Measurements from ENCODE around the gene MARK4. TPM values are rescaled to one million over a fixed set of nuclear protein-coding genes. Genes with fewer than 3 reads are reported as not detected.

MARK4 gene
- polyA plus RNA-seq, 2 of the 4 experiments (the other 2 are of a cell fraction), result 6.3 to 7.8 TPM

DNA sequence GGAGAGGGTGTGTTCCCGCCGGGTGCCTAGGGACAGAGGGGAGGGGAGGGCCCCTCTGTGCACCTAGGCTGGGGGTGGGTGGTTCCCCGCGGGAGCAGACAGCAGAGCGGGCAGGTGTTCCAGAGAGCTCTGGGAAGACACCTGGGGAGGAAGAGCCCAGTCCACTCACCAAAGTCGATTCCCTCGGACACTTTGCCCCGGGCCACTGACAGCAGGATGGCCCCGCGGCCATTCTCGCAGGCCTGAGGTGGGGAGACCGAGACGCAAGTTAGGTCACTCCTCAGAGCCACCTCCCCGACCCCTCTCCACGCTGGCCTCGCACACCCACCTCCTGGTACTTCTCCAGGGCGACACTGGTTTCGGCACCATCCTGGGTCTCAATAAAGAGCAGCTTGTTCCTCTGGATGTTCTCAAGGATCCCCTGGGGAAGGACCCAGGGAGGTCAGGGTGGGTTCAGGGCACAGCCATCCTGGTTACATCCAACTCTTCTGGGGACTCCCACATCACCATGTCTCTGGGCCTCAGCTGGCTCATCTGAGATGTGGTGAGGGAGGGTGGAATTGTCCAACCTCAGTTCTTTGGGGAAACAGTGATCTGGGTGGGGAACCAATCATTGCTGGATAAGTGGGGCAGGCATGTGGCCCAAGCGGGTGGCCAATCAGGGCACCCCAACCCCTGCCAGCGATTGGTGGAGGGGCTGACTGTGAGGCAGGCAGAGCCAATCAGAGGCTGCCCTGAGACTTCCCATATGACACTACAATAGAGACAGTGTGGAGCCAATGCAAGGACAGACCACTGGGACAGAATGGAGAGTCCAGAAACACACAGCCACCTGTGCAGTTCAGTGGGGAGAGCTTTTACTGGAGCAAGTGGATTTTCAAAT lies 102.1 kb downstream of the MARK4 start:
- no peaks in the 10 kb centered on the region for H3K9me3 ChIP-seq
- TF ChIP-seq MAZ (IDR thresholded peaks at IDR 0.05; ENCODE audit: borderline replicate concordance, low read depth, low read length), result no peak
- TF ChIP-seq ZC3H11A (IDR thresholded peaks at IDR 0.05), result no peak
- TF ChIP-seq ESRRA (IDR thresholded peaks at IDR 0.05; ENCODE audit: borderline replicate concordance, low read length), result no peak
- no peak for TF ChIP-seq CBX2 (IDR thresholded peaks at IDR 0.05; ENCODE audit: borderline replicate concordance, low read depth)
- TF ChIP-seq NPAS2 (CRISPR knock-in tag; IDR thresholded peaks at IDR 0.05; ENCODE audit: borderline replicate concordance), result no peak
- TF ChIP-seq KDM1A (IDR thresholded peaks at IDR 0.05; ENCODE audit: low read depth), result no peak
- TF ChIP-seq, protein P1, sequence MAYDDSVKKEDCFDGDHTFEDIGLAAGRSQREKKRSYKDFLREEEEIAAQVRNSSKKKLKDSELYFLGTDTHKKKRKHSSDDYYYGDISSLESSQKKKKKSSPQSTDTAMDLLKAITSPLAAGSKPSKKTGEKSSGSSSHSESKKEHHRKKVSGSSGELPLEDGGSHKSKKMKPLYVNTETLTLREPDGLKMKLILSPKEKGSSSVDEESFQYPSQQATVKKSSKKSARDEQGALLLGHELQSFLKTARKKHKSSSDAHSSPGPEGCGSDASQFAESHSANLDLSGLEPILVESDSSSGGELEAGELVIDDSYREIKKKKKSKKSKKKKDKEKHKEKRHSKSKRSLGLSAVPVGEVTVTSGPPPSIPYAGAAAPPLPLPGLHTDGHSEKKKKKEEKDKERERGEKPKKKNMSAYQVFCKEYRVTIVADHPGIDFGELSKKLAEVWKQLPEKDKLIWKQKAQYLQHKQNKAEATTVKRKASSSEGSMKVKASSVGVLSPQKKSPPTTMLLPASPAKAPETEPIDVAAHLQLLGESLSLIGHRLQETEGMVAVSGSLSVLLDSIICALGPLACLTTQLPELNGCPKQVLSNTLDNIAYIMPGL (CRISPR knock-in tag; IDR thresholded peaks at IDR 0.05; ENCODE audit: borderline replicate concordance), result no peak
- no peak for TF ChIP-seq RNF2 (IDR thresholded peaks at IDR 0.05; ENCODE audit: borderline replicate concordance, low read depth)
- no peak for TF ChIP-seq EHF (CRISPR knock-in tag; IDR thresholded peaks at IDR 0.05)
- no peak for TF ChIP-seq PBX3 (IDR thresholded peaks at IDR 0.05)
- no peaks in the 10 kb centered on the region for H3K4me1 ChIP-seq
- ATAC-seq, result peak in 1 of 2 experiments; percentile 68; a peak in 3 of 6 replicates
- H3K27ac ChIP-seq, result no peak overlapping the region
- peak in 1 of 2 experiments; percentile 26 for DNase-seq (ENCODE audit: low read depth in 1 of 2, low spot score in 1 of 2)
- no peak overlapping the region for H3K4me2 ChIP-seq
- FAIRE-seq, result no peak
- CTCF ChIA-PET, result interaction anchor here (1.0 kb wide), 1 partner anchor 11 kb away, joined by 4 read pairs; no protein-coding TSS in a partner anchor
- 90% methylated on average over 8 of the region's 20 CpGs for WGBS (ENCODE audit: missing lambda C conversion rate)
- POLR2A ChIA-PET, result no interaction called here
- no peak overlapping the region for H3K4me3 ChIP-seq

DNA sequence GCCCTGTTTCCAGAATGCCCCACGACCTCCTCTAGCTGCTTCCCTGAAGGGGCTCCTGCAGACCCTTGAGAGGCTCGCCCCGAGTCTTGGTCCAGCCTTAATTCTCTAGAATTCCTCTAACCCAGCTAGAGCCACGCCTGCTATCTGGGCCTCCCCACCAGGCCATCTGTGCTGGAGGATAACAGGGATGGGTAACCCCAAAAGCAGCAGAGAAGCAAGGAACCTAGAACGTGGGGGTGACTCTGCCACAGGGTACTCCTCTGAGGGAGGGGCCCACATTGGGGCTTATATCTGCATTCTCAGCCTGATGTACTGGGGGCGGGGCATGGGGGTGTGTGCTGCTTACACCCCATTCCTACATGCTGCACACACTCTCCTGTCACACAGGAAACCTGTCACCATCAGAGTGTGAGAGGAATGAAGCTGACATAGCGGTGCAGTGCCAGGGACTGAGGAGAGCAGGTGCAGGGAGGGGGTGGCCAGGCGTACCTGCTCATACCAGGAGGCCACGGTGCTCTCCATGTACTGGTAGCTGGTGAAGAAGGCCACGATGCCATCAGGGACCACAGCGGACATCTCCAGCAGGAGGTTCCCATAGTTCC lies 103.3 kb downstream of the MARK4 start:
- H3K27ac ChIP-seq, result no peak overlapping the region
- H3K4me3 ChIP-seq, result no peak overlapping the region
- ATAC-seq (no peak), DNase-seq (ENCODE audit: low read depth in 1 of 2, low spot score in 1 of 2) (no peak), FAIRE-seq (no peak)
- TF ChIP-seq, protein P2, sequence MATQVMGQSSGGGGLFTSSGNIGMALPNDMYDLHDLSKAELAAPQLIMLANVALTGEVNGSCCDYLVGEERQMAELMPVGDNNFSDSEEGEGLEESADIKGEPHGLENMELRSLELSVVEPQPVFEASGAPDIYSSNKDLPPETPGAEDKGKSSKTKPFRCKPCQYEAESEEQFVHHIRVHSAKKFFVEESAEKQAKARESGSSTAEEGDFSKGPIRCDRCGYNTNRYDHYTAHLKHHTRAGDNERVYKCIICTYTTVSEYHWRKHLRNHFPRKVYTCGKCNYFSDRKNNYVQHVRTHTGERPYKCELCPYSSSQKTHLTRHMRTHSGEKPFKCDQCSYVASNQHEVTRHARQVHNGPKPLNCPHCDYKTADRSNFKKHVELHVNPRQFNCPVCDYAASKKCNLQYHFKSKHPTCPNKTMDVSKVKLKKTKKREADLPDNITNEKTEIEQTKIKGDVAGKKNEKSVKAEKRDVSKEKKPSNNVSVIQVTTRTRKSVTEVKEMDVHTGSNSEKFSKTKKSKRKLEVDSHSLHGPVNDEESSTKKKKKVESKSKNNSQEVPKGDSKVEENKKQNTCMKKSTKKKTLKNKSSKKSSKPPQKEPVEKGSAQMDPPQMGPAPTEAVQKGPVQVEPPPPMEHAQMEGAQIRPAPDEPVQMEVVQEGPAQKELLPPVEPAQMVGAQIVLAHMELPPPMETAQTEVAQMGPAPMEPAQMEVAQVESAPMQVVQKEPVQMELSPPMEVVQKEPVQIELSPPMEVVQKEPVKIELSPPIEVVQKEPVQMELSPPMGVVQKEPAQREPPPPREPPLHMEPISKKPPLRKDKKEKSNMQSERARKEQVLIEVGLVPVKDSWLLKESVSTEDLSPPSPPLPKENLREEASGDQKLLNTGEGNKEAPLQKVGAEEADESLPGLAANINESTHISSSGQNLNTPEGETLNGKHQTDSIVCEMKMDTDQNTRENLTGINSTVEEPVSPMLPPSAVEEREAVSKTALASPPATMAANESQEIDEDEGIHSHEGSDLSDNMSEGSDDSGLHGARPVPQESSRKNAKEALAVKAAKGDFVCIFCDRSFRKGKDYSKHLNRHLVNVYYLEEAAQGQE (IDR thresholded peaks at IDR 0.05), result no peak
- TF ChIP-seq CHD4 (IDR thresholded peaks at IDR 0.05; ENCODE audit: borderline replicate concordance) (no peak), GATA3 (IDR thresholded peaks at IDR 0.05; ENCODE audit: borderline replicate concordance) (no peak), RFX5 (IDR thresholded peaks at IDR 0.05) (no peak), ATOH8 (CRISPR knock-in tag; IDR thresholded peaks at IDR 0.05; ENCODE audit: low read depth) (no peak), TFCP2L1 (CRISPR knock-in tag; IDR thresholded peaks at IDR 0.05) (no peak), JUN (IDR thresholded peaks at IDR 0.05) (no peak), HDAC2 (IDR thresholded peaks at IDR 0.05) (no peak), RCOR1 (IDR thresholded peaks at IDR 0.05; ENCODE audit: low read depth, low read length) (no peak), NR3C1 (IDR thresholded peaks at IDR 0.05) (no peak), KDM5A (IDR thresholded peaks at IDR 0.05) (no peak), ZNF302 (CRISPR knock-in tag; IDR thresholded peaks at IDR 0.05) (no peak), RARB (CRISPR knock-in tag; IDR thresholded peaks at IDR 0.05) (no peak), HOXB13 (CRISPR knock-in tag; IDR thresholded peaks at IDR 0.05; ENCODE audit: low read depth) (no peak), SREBF2 (IDR thresholded peaks at IDR 0.05) (no peak)
- TF ChIP-seq, protein P3, sequence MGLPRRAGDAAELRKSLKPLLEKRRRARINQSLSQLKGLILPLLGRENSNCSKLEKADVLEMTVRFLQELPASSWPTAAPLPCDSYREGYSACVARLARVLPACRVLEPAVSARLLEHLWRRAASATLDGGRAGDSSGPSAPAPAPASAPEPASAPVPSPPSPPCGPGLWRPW (IDR thresholded peaks at IDR 0.05), result no peak
- TF ChIP-seq, protein P1 (CRISPR knock-in tag; IDR thresholded peaks at IDR 0.05; ENCODE audit: borderline replicate concordance), result no peak
- POLR2A ChIA-PET, result no interaction called here
- no peaks in the 10 kb centered on the region for H3K4me1 ChIP-seq
- CTCF ChIA-PET, result interaction anchor here (2.0 kb wide), 1 partner anchor 16 kb away, joined by 7 read pairs; no protein-coding TSS in a partner anchor
- no peak overlapping the region for H3K4me2 ChIP-seq
- WGBS (ENCODE audit: missing lambda C conversion rate), result 95% methylated on average over 9 of the region's 11 CpGs
- no peaks in the 10 kb centered on the region for H3K9me3 ChIP-seq
